ENCODE results near the gene MIEN1. TPM values are rescaled to one million over a fixed set of nuclear protein-coding genes. Genes with fewer than 3 reads are reported as not detected.

Gene MIEN1
- total RNA-seq, 1 donor from 2014 or later: 52.7 TPM

DNA sequence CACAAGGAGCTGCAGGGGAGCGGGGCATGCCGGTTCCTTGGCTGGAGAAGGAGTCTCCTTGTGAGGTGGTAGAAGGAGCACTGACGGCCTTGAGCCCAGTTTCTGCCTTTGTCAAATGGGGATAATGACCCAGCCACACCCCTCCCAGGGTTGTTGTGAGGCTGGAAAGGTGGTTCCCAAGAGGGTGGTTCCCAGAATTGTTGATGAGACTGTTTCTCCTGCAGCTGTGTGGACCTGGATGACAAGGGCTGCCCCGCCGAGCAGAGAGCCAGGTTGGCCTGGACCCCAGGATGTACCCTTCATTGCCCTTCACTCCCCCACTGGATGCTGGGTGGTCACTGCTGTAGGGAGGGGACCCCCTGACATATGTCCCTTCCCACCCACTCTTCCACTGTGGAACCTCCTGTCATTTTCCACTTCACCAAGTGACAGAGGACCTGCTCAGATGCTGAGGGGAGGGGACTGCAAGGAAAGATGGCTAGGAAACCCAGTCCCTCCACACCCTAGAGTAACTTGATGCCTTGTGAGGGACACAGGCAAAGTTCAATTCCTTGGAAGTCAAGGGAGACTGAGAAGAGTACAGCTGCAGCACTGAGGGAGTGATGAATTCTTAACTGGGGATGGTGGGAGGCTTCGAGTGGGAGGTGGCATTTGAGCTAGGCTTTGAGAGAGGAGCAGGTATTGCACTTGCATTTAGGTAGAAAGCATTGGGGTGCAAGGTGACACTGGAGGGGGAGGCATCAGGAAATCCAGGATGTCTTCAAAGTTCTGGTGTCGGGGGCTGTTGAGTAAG lies 10.6 kb downstream of the MIEN1 start:
- no peak for TF ChIP-seq CTCF (IDR thresholded peaks at IDR 0.05)
- H3K4me1 Mint-ChIP-seq (ENCODE audit: unreplicated experiment): no peaks in the 10 kb centered on the region
- peaks cover 20% of the 10 kb centered on the region for H3K36me3 Mint-ChIP-seq (ENCODE audit: unreplicated experiment)
- no peak overlapping the region for H3K4me3 Mint-ChIP-seq (ENCODE audit: unreplicated experiment)
- no peak for DNase-seq (ENCODE audit: extremely low spot score, unreplicated experiment)
- no peak overlapping the region for H3K27ac Mint-ChIP-seq (ENCODE audit: unreplicated experiment)
- H3K9me3 Mint-ChIP-seq (ENCODE audit: unreplicated experiment): no peaks in the 10 kb centered on the region
- H3K27me3 Mint-ChIP-seq (ENCODE audit: unreplicated experiment): no peaks in the 10 kb centered on the region

GRCh38 chr17:39717660-39718059 lies 12.7 kb downstream of the MIEN1 start:
- Mint-ChIP-seq H3K4me1 (ENCODE audit: unreplicated experiment) (no peaks in the 10 kb centered on the region), H3K27me3 (ENCODE audit: unreplicated experiment) (no peaks in the 10 kb centered on the region), H3K27ac (ENCODE audit: unreplicated experiment) (no peak overlapping the region), H3K36me3 (ENCODE audit: unreplicated experiment) (peaks cover 22% of the 10 kb centered on the region), H3K9me3 (ENCODE audit: unreplicated experiment) (no peaks in the 10 kb centered on the region), H3K4me3 (ENCODE audit: unreplicated experiment) (no peak overlapping the region)
- DNase-seq (ENCODE audit: extremely low spot score, unreplicated experiment): no peak
- TF ChIP-seq CTCF (IDR thresholded peaks at IDR 0.05): no peak

DNA sequence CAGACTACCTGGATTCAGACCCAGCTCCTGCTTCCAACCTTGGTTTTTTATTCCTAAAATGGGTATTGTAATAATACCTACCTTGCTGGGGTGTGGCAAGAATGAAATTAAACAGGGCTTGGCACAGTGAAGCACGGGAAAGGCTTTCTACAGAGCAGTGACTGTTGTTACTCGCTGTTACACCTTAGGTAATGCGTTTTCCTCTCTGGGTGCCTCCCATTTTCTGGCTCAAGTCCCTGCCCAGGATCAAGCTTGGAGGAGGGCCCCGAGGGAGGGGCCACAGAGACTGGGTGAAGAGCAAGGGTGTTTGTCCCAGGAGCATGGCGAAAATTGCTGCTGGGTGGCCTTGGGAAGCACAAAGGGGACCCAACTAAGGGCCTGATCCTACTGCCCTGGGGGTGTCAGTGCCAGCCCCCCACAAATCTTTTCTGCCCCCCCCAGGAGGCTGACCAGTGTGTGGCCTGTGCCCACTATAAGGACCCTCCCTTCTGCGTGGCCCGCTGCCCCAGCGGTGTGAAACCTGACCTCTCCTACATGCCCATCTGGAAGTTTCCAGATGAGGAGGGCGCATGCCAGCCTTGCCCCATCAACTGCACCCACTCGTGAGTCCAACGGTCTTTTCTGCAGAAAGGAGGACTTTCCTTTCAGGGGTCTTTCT lies 13.3 kb downstream of the MIEN1 start:
- DNase-seq (ENCODE audit: extremely low spot score, unreplicated experiment): no peak
- H3K27ac Mint-ChIP-seq (ENCODE audit: unreplicated experiment): no peak overlapping the region
- peaks cover 27% of the 10 kb centered on the region for H3K36me3 Mint-ChIP-seq (ENCODE audit: unreplicated experiment)

GRCh38 chr17:39716073-39716818 lies 14.1 kb downstream of the MIEN1 start:
- Mint-ChIP-seq H3K4me3 (ENCODE audit: unreplicated experiment) (no peak overlapping the region), H3K36me3 (ENCODE audit: unreplicated experiment) (peaks cover 31% of the 10 kb centered on the region), H3K27ac (ENCODE audit: unreplicated experiment) (no peak overlapping the region), H3K4me1 (ENCODE audit: unreplicated experiment) (no peaks in the 10 kb centered on the region), H3K9me3 (ENCODE audit: unreplicated experiment) (no peaks in the 10 kb centered on the region), H3K27me3 (ENCODE audit: unreplicated experiment) (no peaks in the 10 kb centered on the region)
- no peak for TF ChIP-seq CTCF (IDR thresholded peaks at IDR 0.05)
- no peak for DNase-seq (ENCODE audit: extremely low spot score, unreplicated experiment)

More for the DNA sequence above, 13.3 kb downstream of the MIEN1 start:
- TF ChIP-seq CTCF (IDR thresholded peaks at IDR 0.05): no peak
- Mint-ChIP-seq H3K27me3 (ENCODE audit: unreplicated experiment) (no peaks in the 10 kb centered on the region), H3K4me1 (ENCODE audit: unreplicated experiment) (no peaks in the 10 kb centered on the region), H3K9me3 (ENCODE audit: unreplicated experiment) (no peaks in the 10 kb centered on the region), H3K4me3 (ENCODE audit: unreplicated experiment) (no peak overlapping the region)
